ENCODE data around the gene GRAMD2B.
A peak's percentile ranks its signal among the peaks of the same experiment; 100 is the strongest.

Gene GRAMD2B

GRCh38 chr5:126448720-126449119, 25.5 kb downstream of the GRAMD2B start:
- H2AFZ ChIP-seq (ENCODE audit: low read length, unreplicated experiment), result no peak overlapping the region
- H3K4me3 ChIP-seq (ENCODE audit: low read depth, low read length), result no peak overlapping the region
- peaks cover 30% of the 10 kb centered on the region for H3K4me1 ChIP-seq (ENCODE audit: control insufficient read depth, insufficient read depth, low read length, unreplicated experiment)
- H3K36me3 ChIP-seq (ENCODE audit: insufficient read depth, low read length), result 0 out of 2 replicates have a peak, but pooled peaks cover 3% of the 10 kb centered on the region
- H3K27me3 ChIP-seq (ENCODE audit: insufficient read depth, low read length), result no peaks in the 10 kb centered on the region
- peak overlapping the region; percentile 67; the same call in 1 of the 2 replicates for H3K27ac ChIP-seq (ENCODE audit: low read depth, low read length)
- peaks cover 8% of the 10 kb centered on the region for H3K79me2 ChIP-seq (ENCODE audit: control insufficient read depth, insufficient read depth, low read length, unreplicated experiment)

GRCh38 chr5:126449751-126450271, 26.6 kb downstream of the GRAMD2B start:
- H3K27ac ChIP-seq (ENCODE audit: low read depth, low read length), result peak overlapping the region; percentile 67
- peaks cover 33% of the 10 kb centered on the region for H3K4me1 ChIP-seq (ENCODE audit: control insufficient read depth, insufficient read depth, low read length, unreplicated experiment)
- H3K79me2 ChIP-seq (ENCODE audit: control insufficient read depth, insufficient read depth, low read length, unreplicated experiment), result peaks cover 8% of the 10 kb centered on the region
- peak overlapping the region; percentile 10 for H2AFZ ChIP-seq (ENCODE audit: low read length, unreplicated experiment)
- H3K4me3 ChIP-seq (ENCODE audit: low read depth, low read length), result peak overlapping the region; percentile 20; the same call in 1 of the 2 replicates
- H3K27me3 ChIP-seq (ENCODE audit: insufficient read depth, low read length), result no peaks in the 10 kb centered on the region
- 0 out of 2 replicates have a peak, but pooled peaks cover 2% of the 10 kb centered on the region for H3K36me3 ChIP-seq (ENCODE audit: insufficient read depth, low read length)

- Histone ChIP-seq H3K36me3 (ENCODE audit: insufficient read depth, low read length) (no peaks in the 10 kb centered on the region), H3K4me3 (ENCODE audit: low read depth, low read length) (no peak overlapping the region), H2AFZ (ENCODE audit: low read length, unreplicated experiment) (no peak overlapping the region), H3K79me2 (ENCODE audit: control insufficient read depth, insufficient read depth, low read length, unreplicated experiment) (peaks cover 8% of the 10 kb centered on the region), H3K27ac (ENCODE audit: low read depth, low read length) (peak overlapping the region; percentile 67), H3K4me1 (ENCODE audit: control insufficient read depth, insufficient read depth, low read length, unreplicated experiment) (peaks cover 36% of the 10 kb centered on the region), H3K27me3 (ENCODE audit: insufficient read depth, low read length) (no peaks in the 10 kb centered on the region)
Measured at GRCh38 chr5:126450346-126450745, 27.1 kb downstream of the GRAMD2B start.

- H2AFZ ChIP-seq (ENCODE audit: low read length, unreplicated experiment), result no peak overlapping the region
- no peak overlapping the region for H3K4me3 ChIP-seq (ENCODE audit: low read depth, low read length)
- H3K27ac ChIP-seq (ENCODE audit: low read depth, low read length), result no peak overlapping the region
- peaks cover 8% of the 10 kb centered on the region for H3K79me2 ChIP-seq (ENCODE audit: control insufficient read depth, insufficient read depth, low read length, unreplicated experiment)
- peaks cover 31% of the 10 kb centered on the region for H3K4me1 ChIP-seq (ENCODE audit: control insufficient read depth, insufficient read depth, low read length, unreplicated experiment)
- H3K27me3 ChIP-seq (ENCODE audit: insufficient read depth, low read length), result no peaks in the 10 kb centered on the region
- no peaks in the 10 kb centered on the region for H3K36me3 ChIP-seq (ENCODE audit: insufficient read depth, low read length)
Measured at GRCh38 chr5:126450907-126451306, 27.7 kb downstream of the GRAMD2B start.

GRCh38 chr5:126452477-126452876, 29.3 kb downstream of the GRAMD2B start:
- Histone ChIP-seq H3K27me3 (ENCODE audit: insufficient read depth, low read length) (no peaks in the 10 kb centered on the region), H3K27ac (ENCODE audit: low read depth, low read length) (no peak overlapping the region), H3K36me3 (ENCODE audit: insufficient read depth, low read length) (no peaks in the 10 kb centered on the region), H3K4me1 (ENCODE audit: control insufficient read depth, insufficient read depth, low read length, unreplicated experiment) (peaks cover 17% of the 10 kb centered on the region), H2AFZ (ENCODE audit: low read length, unreplicated experiment) (no peak overlapping the region), H3K79me2 (ENCODE audit: control insufficient read depth, insufficient read depth, low read length, unreplicated experiment) (peaks cover 8% of the 10 kb centered on the region), H3K4me3 (ENCODE audit: low read depth, low read length) (no peak overlapping the region)

- H2AFZ ChIP-seq (ENCODE audit: low read length, unreplicated experiment), result no peak overlapping the region
- peaks cover 17% of the 10 kb centered on the region for H3K4me1 ChIP-seq (ENCODE audit: control insufficient read depth, insufficient read depth, low read length, unreplicated experiment)
- no peak overlapping the region for H3K4me3 ChIP-seq (ENCODE audit: low read depth, low read length)
- peaks cover 4% of the 10 kb centered on the region for H3K79me2 ChIP-seq (ENCODE audit: control insufficient read depth, insufficient read depth, low read length, unreplicated experiment)
- H3K27ac ChIP-seq (ENCODE audit: low read depth, low read length), result no peak overlapping the region
- H3K36me3 ChIP-seq (ENCODE audit: insufficient read depth, low read length), result no peaks in the 10 kb centered on the region
- no peaks in the 10 kb centered on the region for H3K27me3 ChIP-seq (ENCODE audit: insufficient read depth, low read length)
Measured at GRCh38 chr5:126454081-126454480, 30.9 kb downstream of the GRAMD2B start.

- no peak overlapping the region for H3K27ac ChIP-seq (ENCODE audit: low read depth, low read length)
- H3K36me3 ChIP-seq (ENCODE audit: insufficient read depth, low read length), result no peaks in the 10 kb centered on the region
- H3K27me3 ChIP-seq (ENCODE audit: insufficient read depth, low read length), result no peaks in the 10 kb centered on the region
- peaks cover 4% of the 10 kb centered on the region for H3K79me2 ChIP-seq (ENCODE audit: control insufficient read depth, insufficient read depth, low read length, unreplicated experiment)
- no peak overlapping the region for H2AFZ ChIP-seq (ENCODE audit: low read length, unreplicated experiment)
- no peak overlapping the region for H3K4me3 ChIP-seq (ENCODE audit: low read depth, low read length)
- peaks cover 14% of the 10 kb centered on the region for H3K4me1 ChIP-seq (ENCODE audit: control insufficient read depth, insufficient read depth, low read length, unreplicated experiment)
Measured at GRCh38 chr5:126454535-126454934, 31.3 kb downstream of the GRAMD2B start.

- Histone ChIP-seq H3K36me3 (ENCODE audit: insufficient read depth, low read length) (no peaks in the 10 kb centered on the region), H2AFZ (ENCODE audit: low read length, unreplicated experiment) (no peak overlapping the region), H3K27me3 (ENCODE audit: insufficient read depth, low read length) (no peaks in the 10 kb centered on the region), H3K4me3 (ENCODE audit: low read depth, low read length) (no peak overlapping the region), H3K4me1 (ENCODE audit: control insufficient read depth, insufficient read depth, low read length, unreplicated experiment) (peaks cover 6% of the 10 kb centered on the region), H3K79me2 (ENCODE audit: control insufficient read depth, insufficient read depth, low read length, unreplicated experiment) (peaks cover 2% of the 10 kb centered on the region), H3K27ac (ENCODE audit: low read depth, low read length) (no peak overlapping the region)
Measured at GRCh38 chr5:126455264-126455663, 32.1 kb downstream of the GRAMD2B start.

GRCh38 chr5:126455728-126456127, 32.5 kb downstream of the GRAMD2B start:
- Histone ChIP-seq H3K27ac (ENCODE audit: low read depth, low read length) (no peak overlapping the region), H3K4me1 (ENCODE audit: control insufficient read depth, insufficient read depth, low read length, unreplicated experiment) (peaks cover 6% of the 10 kb centered on the region), H3K4me3 (ENCODE audit: low read depth, low read length) (no peak overlapping the region), H3K27me3 (ENCODE audit: insufficient read depth, low read length) (no peaks in the 10 kb centered on the region), H3K36me3 (ENCODE audit: insufficient read depth, low read length) (no peaks in the 10 kb centered on the region), H2AFZ (ENCODE audit: low read length, unreplicated experiment) (no peak overlapping the region), H3K79me2 (ENCODE audit: control insufficient read depth, insufficient read depth, low read length, unreplicated experiment) (no peaks in the 10 kb centered on the region)

GRCh38 chr5:126456217-126456820, 33.1 kb downstream of the GRAMD2B start:
- H3K79me2 ChIP-seq (ENCODE audit: control insufficient read depth, insufficient read depth, low read length, unreplicated experiment), result no peaks in the 10 kb centered on the region
- H2AFZ ChIP-seq (ENCODE audit: low read length, unreplicated experiment), result no peak overlapping the region
- H3K36me3 ChIP-seq (ENCODE audit: insufficient read depth, low read length), result no peaks in the 10 kb centered on the region; the same call in 1 of the 2 replicates

GRCh38 chr5:126460459-126460858, 37.2 kb downstream of the GRAMD2B start:
- no peak overlapping the region for H2AFZ ChIP-seq (ENCODE audit: low read length, unreplicated experiment)
- no peaks in the 10 kb centered on the region for H3K27me3 ChIP-seq (ENCODE audit: insufficient read depth, low read length)
- H3K4me3 ChIP-seq (ENCODE audit: low read depth, low read length), result no peak overlapping the region
- no peaks in the 10 kb centered on the region for H3K4me1 ChIP-seq (ENCODE audit: control insufficient read depth, insufficient read depth, low read length, unreplicated experiment)
- no peak overlapping the region for H3K27ac ChIP-seq (ENCODE audit: low read depth, low read length)
- no peaks in the 10 kb centered on the region; the same call in 1 of the 2 replicates for H3K36me3 ChIP-seq (ENCODE audit: insufficient read depth, low read length)
- no peaks in the 10 kb centered on the region for H3K79me2 ChIP-seq (ENCODE audit: control insufficient read depth, insufficient read depth, low read length, unreplicated experiment)

More at GRCh38 chr5:126456217-126456820, 33.1 kb downstream of the GRAMD2B start:
- Histone ChIP-seq H3K4me1 (ENCODE audit: control insufficient read depth, insufficient read depth, low read length, unreplicated experiment) (peaks cover 6% of the 10 kb centered on the region), H3K27ac (ENCODE audit: low read depth, low read length) (no peak overlapping the region), H3K4me3 (ENCODE audit: low read depth, low read length) (no peak overlapping the region), H3K27me3 (ENCODE audit: insufficient read depth, low read length) (no peaks in the 10 kb centered on the region)

Data from ACC112 (cell line).